RWPE1 (cell line): ENCODE data around the gene CLDN5.

Experiments
- CTCF ChIA-PET: fragments of 350-600 bp; sonication (Branson Sonifier 250); formaldehyde crosslinking; extraction: SDS; loops from one replicate; lab custom pipeline; 2021; lab: Yijun Ruan, JAX
- POLR2A ChIA-PET: fragments of 400-600 bp; formaldehyde crosslinking; extraction: SDS; loops from one replicate; lab custom pipeline; 2020; ENCODE audit warnings: antibody characterized with exemption; ENCODE audit not compliant: low non-redundant PET; lab: Yijun Ruan, JAX
- DNase-seq: peaks from one replicate; pipeline ENCODE4 v3.0.0; 2012; ENCODE audit warnings: low spot score
- H3K27ac ChIP-seq: fragments of 450-650 bp; 2 replicates; pipeline ENCODE4 v1.5.1; 2017
- CTCF ChIP-seq: fragments of 450-650 bp; conservative IDR thresholded peaks from 2 replicates; pipeline ENCODE4 v1.5.1; 2017; ENCODE audit warnings: low read depth, mild to moderate bottlenecking

CLDN5 gene

GRCh38 chr22:19515654-19516377, 8.4 kb downstream of the CLDN5 start:
- POLR2A ChIA-PET = no interaction called here
- no peak for DNase-seq
- no peak for TF ChIP-seq CTCF
- CTCF ChIA-PET = interaction anchor here (0.5 to 0.7 kb wide), 2 partner anchors 18 to 114 kb away, joined by 3 to 4 read pairs; no protein-coding TSS in a partner anchor
- H3K27ac ChIP-seq = no peak overlapping the region

- no peak for TF ChIP-seq CTCF
- H3K27ac ChIP-seq = no peak overlapping the region
- POLR2A ChIA-PET = no interaction called here
- CTCF ChIA-PET = interaction anchor here (0.7 kb wide), 1 partner anchor 115 kb away, joined by 4 read pairs; no protein-coding TSS in a partner anchor
- no peak for DNase-seq
Measured at GRCh38 chr22:19514831-19515565, 9.2 kb downstream of the CLDN5 start.

- no peak for TF ChIP-seq CTCF
- H3K27ac ChIP-seq = no peak overlapping the region
- no peak for DNase-seq
- CTCF ChIA-PET = no interaction called here
- POLR2A ChIA-PET = no interaction called here
Measured at GRCh38 chr22:19513823-19514222, 10.4 kb downstream of the CLDN5 start.

GRCh38 chr22:19510919-19511341, 13.3 kb downstream of the CLDN5 start:
- no peak for TF ChIP-seq CTCF
- H3K27ac ChIP-seq = no peak overlapping the region
- DNase-seq = peak; percentile 30
- POLR2A ChIA-PET = no interaction called here
- CTCF ChIA-PET = interaction anchor here (0.6 kb wide), 1 partner anchor 9 kb away, joined by 4 read pairs; no protein-coding TSS in a partner anchor

- ChIA-PET POLR2A (no interaction called here), CTCF (no interaction called here)
- no peak for TF ChIP-seq CTCF
- DNase-seq = no peak
- H3K27ac ChIP-seq = no peak overlapping the region
Measured at GRCh38 chr22:19509923-19510322, 14.3 kb downstream of the CLDN5 start.

- POLR2A ChIA-PET = interaction anchor here (0.5 kb wide), 1 partner anchor 52 kb away, joined by 4 read pairs; no protein-coding TSS in a partner anchor
- H3K27ac ChIP-seq = no peak overlapping the region
- CTCF ChIA-PET = interaction anchor here (0.6 kb wide), 1 partner anchor 190 kb away, joined by 3 read pairs; no protein-coding TSS in a partner anchor
- TF ChIP-seq CTCF = no peak
- DNase-seq = no peak
Measured at GRCh38 chr22:19509191-19509590, 15.0 kb downstream of the CLDN5 start.
